Fibroblast of lung (primary cell): ENCODE measurements around the gene PRKACG.
"Not testable (repeated sequence)": the region's sequence is repeated elsewhere in the genome, so short reads cannot be mapped to it uniquely, and the experiment has no call there.

Source experiments
- EZH2 ChIP-seq: IDR thresholded peaks from 2 replicates; pipeline ENCODE4 v1.5.1; 2012; ENCODE audit warnings: low read length, control low read depth, mild to moderate bottlenecking; ENCODE audit errors: missing control alignments
- TF ChIP-seq, protein P1 (sequence below), 2 donors: IDR thresholded peaks in 1 of 2; conservative IDR thresholded peaks in 1 of 2; 1 replicate in 1 of 2; 2 replicates in 1 of 2; pipeline ENCODE4 v1.5.1; 2011 to 2012; ENCODE audit warnings: low read length in 2 of 2, control low read depth in 1 of 2, inconsistent platforms in 1 of 2, low read depth in 1 of 2, mild to moderate bottlenecking in 1 of 2

DNA sequence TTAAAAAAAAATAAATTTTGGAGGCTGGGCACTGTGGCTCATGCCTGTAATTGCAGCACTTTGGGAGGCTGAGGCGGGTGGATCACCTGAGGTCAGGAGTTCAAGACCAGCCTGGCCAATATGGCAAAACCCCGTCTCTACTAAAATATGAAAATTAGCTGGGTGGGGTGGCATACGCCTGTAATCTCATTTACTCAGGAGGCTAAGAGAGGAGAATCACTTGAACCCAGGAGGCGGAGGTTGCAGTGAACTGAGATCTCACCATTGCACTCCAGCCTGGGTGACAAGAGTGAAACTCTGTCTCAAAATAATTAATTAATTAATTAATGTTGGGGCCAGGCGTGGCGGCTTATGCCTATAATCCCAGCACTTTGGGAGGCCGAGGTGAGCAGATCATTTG is 27.0 kb downstream of the PRKACG start:
- not testable (repeated sequence) for TF ChIP-seq EZH2
- TF ChIP-seq, protein P1, sequence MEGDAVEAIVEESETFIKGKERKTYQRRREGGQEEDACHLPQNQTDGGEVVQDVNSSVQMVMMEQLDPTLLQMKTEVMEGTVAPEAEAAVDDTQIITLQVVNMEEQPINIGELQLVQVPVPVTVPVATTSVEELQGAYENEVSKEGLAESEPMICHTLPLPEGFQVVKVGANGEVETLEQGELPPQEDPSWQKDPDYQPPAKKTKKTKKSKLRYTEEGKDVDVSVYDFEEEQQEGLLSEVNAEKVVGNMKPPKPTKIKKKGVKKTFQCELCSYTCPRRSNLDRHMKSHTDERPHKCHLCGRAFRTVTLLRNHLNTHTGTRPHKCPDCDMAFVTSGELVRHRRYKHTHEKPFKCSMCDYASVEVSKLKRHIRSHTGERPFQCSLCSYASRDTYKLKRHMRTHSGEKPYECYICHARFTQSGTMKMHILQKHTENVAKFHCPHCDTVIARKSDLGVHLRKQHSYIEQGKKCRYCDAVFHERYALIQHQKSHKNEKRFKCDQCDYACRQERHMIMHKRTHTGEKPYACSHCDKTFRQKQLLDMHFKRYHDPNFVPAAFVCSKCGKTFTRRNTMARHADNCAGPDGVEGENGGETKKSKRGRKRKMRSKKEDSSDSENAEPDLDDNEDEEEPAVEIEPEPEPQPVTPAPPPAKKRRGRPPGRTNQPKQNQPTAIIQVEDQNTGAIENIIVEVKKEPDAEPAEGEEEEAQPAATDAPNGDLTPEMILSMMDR (conservative IDR thresholded peaks at IDR 0.05 in 1 of 2, IDR thresholded peaks at IDR 0.05 in 1 of 2; ENCODE audit: low read depth in 1 of 2, low read length in 2 of 2): not testable (repeated sequence)
